ENCODE results near the gene FAM13C.

FAM13C gene

DNA sequence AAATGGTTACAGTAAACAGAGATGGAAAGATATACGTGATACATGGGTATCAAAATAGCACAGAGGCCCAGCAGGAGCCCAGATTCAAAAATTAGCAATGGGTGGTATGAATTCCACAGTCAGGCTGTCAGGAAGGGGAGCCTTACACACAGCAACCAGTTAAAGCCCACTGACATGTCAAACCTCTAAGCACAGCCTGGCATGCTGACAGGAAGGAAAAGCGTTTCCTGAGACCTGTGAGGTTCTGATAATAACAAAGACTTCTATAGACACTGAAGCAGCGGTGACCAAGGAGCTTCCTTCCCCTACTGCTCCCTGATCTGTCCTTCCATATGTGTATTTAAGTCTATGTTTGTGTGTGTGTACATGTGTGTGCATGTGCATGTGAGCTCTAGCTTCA lies 96.0 kb downstream of the FAM13C start:
- no peak overlapping the region for H2BK120ac ChIP-seq (ENCODE audit: low read depth, low read length)
- no CpG with 5 or more reads among the region's 3 CpGs for WGBS, 2 donors (ENCODE audit: extremely low coverage in 2 of 2, insufficient read length in 2 of 2, insufficient replicate concordance in 1 of 2)
- no peak overlapping the region for H3K4me3 ChIP-seq (ENCODE audit: low read length in 2 of 2)
- no peaks in the 10 kb centered on the region for H3K36me3 ChIP-seq (replicated peaks in 1 of 2; ENCODE audit: control insufficient read depth in 2 of 2, insufficient read depth in 2 of 2, low read length in 2 of 2)
- no peaks in the 10 kb centered on the region for H3K9me3 ChIP-seq (replicated peaks in 1 of 2; ENCODE audit: control insufficient read depth in 2 of 2, insufficient read depth in 1 of 2, low read depth in 1 of 2, low read length in 2 of 2)
- no peak overlapping the region for H4K91ac ChIP-seq (ENCODE audit: low read depth, low read length, poor library complexity)
- peaks cover 1 to 2% of the 10 kb centered on the region in 2 donors for H3K4me1 ChIP-seq (ENCODE audit: control insufficient read depth in 2 of 2, insufficient read depth in 1 of 2, low read depth in 1 of 2, low read length in 2 of 2)
- H3K9ac ChIP-seq (ENCODE audit: low read depth, low read length, poor library complexity), result no peak overlapping the region
- H3K27me3 ChIP-seq (ENCODE audit: control insufficient read depth in 3 of 3, insufficient read depth in 3 of 3, low read depth in 1 of 3, low read length in 3 of 3), result no peaks in the 10 kb centered on the region
- no peak overlapping the region for H2AK5ac ChIP-seq (ENCODE audit: low read depth, low read length)
- H4K8ac ChIP-seq (ENCODE audit: low read depth, low read length), result no peak overlapping the region
- no peak overlapping the region for H2BK15ac ChIP-seq (ENCODE audit: low read length)
- no peak overlapping the region for H3K18ac ChIP-seq (ENCODE audit: low read length)
- H2AFZ ChIP-seq (ENCODE audit: low read length), result no peak overlapping the region
- DNase-seq (ENCODE audit: low spot score), result no peak
- H2BK5ac ChIP-seq (ENCODE audit: low read length), result no peak overlapping the region
- H3K23ac ChIP-seq (ENCODE audit: low read depth, low read length, poor library complexity), result no peak overlapping the region
- no peak overlapping the region for H3K4ac ChIP-seq (ENCODE audit: low read length)
- H3K79me1 ChIP-seq (ENCODE audit: low read depth, low read length), result no peaks in the 10 kb centered on the region
- H3K4me2 ChIP-seq (ENCODE audit: insufficient read depth, low read length, poor library complexity, severe bottlenecking), result no peak overlapping the region
- H2BK12ac ChIP-seq (ENCODE audit: low read length), result no peak overlapping the region
- H3K14ac ChIP-seq (ENCODE audit: low read length), result no peak overlapping the region
- no peak overlapping the region for H3K27ac ChIP-seq (replicated peaks; ENCODE audit: low read length)

DNA sequence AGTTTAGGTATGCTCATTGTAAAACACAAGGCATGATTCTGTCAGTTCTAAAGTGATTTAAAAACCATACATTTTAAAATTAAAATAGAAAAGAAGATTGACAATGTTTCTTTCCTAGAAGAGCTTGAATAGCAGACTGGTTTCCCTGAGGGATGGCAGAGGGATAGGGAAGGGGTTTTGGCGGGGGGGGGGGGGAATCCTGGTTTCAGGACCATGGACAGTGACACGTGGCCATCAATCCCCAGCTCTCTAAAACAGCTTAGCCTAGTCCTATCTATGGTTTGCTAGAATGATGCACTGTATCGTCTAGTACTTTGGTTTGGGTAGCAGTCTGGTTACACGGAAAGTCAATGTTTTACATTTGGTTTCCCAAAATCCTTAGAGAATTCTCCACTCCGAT lies 97.2 kb downstream of the FAM13C start:
- no peak overlapping the region for H2AFZ ChIP-seq (ENCODE audit: low read length)
- H3K27me3 ChIP-seq (ENCODE audit: control insufficient read depth in 3 of 3, insufficient read depth in 3 of 3, low read depth in 1 of 3, low read length in 3 of 3), result no peaks in the 10 kb centered on the region
- no peak overlapping the region for H3K4me3 ChIP-seq (ENCODE audit: low read length in 2 of 2)
- no peaks in the 10 kb centered on the region for H3K9me3 ChIP-seq (replicated peaks in 1 of 2; ENCODE audit: control insufficient read depth in 2 of 2, insufficient read depth in 1 of 2, low read depth in 1 of 2, low read length in 2 of 2)
- no peak for DNase-seq (ENCODE audit: low spot score)
- H3K9ac ChIP-seq (ENCODE audit: low read depth, low read length, poor library complexity), result no peak overlapping the region
- no peak overlapping the region for H2BK120ac ChIP-seq (ENCODE audit: low read depth, low read length)
- no peaks in the 10 kb centered on the region for H3K79me1 ChIP-seq (ENCODE audit: low read depth, low read length)
- H3K4me1 ChIP-seq (ENCODE audit: control insufficient read depth in 2 of 2, insufficient read depth in 1 of 2, low read depth in 1 of 2, low read length in 2 of 2), result peaks cover 0 to 2% of the 10 kb centered on the region in 2 donors
- no peak overlapping the region for H2BK15ac ChIP-seq (ENCODE audit: low read length)
- no peak overlapping the region for H4K8ac ChIP-seq (ENCODE audit: low read depth, low read length)
- no peak overlapping the region for H3K27ac ChIP-seq (replicated peaks; ENCODE audit: low read length)
- no CpG with 5 or more reads among the region's 5 CpGs for WGBS, 2 donors (ENCODE audit: extremely low coverage in 2 of 2, insufficient read length in 2 of 2, insufficient replicate concordance in 1 of 2)
- H3K4me2 ChIP-seq (ENCODE audit: insufficient read depth, low read length, poor library complexity, severe bottlenecking), result no peak overlapping the region
- H3K14ac ChIP-seq (ENCODE audit: low read length), result no peak overlapping the region
- no peaks in the 10 kb centered on the region for H3K36me3 ChIP-seq (replicated peaks in 1 of 2; ENCODE audit: control insufficient read depth in 2 of 2, insufficient read depth in 2 of 2, low read length in 2 of 2)
- no peak overlapping the region for H2BK12ac ChIP-seq (ENCODE audit: low read length)
- H2AK5ac ChIP-seq (ENCODE audit: low read depth, low read length), result no peak overlapping the region
- no peak overlapping the region for H3K23ac ChIP-seq (ENCODE audit: low read depth, low read length, poor library complexity)
- no peak overlapping the region for H3K4ac ChIP-seq (ENCODE audit: low read length)
- H4K91ac ChIP-seq (ENCODE audit: low read depth, low read length, poor library complexity), result no peak overlapping the region
- no peak overlapping the region for H3K18ac ChIP-seq (ENCODE audit: low read length)
- H2BK5ac ChIP-seq (ENCODE audit: low read length), result no peak overlapping the region

DNA sequence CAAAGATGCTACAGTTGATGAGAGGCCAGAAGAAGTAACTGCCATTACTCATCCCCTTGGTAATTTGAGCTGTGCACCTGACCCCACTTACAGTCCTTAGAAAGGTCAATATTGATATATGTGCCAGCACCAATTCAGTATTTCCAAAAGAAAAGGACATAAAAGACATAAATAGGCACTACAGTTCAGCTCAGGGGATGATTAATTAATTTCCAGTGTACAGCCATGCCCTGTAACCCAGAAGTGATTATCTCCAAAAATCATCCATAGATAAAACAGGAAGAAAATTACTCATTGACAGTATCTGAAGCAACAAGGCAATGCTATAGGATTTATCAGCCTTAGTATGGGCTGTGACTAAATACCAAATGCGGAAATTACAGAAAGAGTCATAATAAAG lies 103.5 kb downstream of the FAM13C start:
- H4K91ac ChIP-seq (ENCODE audit: low read depth, low read length, poor library complexity), result no peak overlapping the region

DNA sequence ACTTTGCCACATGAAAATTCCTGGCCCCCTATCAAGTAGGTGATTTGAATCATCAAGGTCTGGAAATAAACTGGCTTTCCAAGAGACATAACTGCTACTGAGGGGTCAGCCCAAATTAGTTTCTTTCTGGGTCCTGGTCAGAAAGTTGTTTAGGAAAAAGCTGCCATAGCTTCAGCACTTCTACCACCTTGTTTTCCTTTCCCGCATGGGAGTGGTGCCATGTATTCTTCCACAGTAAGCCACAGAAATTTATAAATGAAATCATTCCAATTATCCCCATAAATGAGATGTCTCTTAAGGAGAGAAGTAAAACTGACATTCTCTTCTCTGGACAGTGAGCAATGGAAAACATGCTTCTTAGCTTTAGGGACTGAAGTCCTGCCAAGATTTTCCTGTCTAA lies 105.1 kb downstream of the FAM13C start:
- H3K18ac ChIP-seq (ENCODE audit: low read length), result no peak overlapping the region
- H3K9me3 ChIP-seq (replicated peaks in 1 of 2; ENCODE audit: control insufficient read depth in 2 of 2, insufficient read depth in 1 of 2, low read depth in 1 of 2, low read length in 2 of 2), result no peaks in the 10 kb centered on the region
- no peaks in the 10 kb centered on the region for H3K79me1 ChIP-seq (ENCODE audit: low read depth, low read length)
- no peak overlapping the region for H4K91ac ChIP-seq (ENCODE audit: low read depth, low read length, poor library complexity)
- H2AK5ac ChIP-seq (ENCODE audit: low read depth, low read length), result no peak overlapping the region
- WGBS, 2 donors (ENCODE audit: extremely low coverage in 2 of 2, insufficient read length in 2 of 2, insufficient replicate concordance in 1 of 2), result no CpG with 5 or more reads among the region's 1 CpG
- H2BK120ac ChIP-seq (ENCODE audit: low read depth, low read length), result no peak overlapping the region
- H3K23ac ChIP-seq (ENCODE audit: low read depth, low read length, poor library complexity), result no peak overlapping the region
- H3K14ac ChIP-seq (ENCODE audit: low read length), result no peak overlapping the region
- H3K4ac ChIP-seq (ENCODE audit: low read length), result no peak overlapping the region
- H3K27me3 ChIP-seq (ENCODE audit: control insufficient read depth in 3 of 3, insufficient read depth in 3 of 3, low read depth in 1 of 3, low read length in 3 of 3), result no peaks in the 10 kb centered on the region
- H3K4me2 ChIP-seq (ENCODE audit: insufficient read depth, low read length, poor library complexity, severe bottlenecking), result no peak overlapping the region
- no peak overlapping the region for H2BK15ac ChIP-seq (ENCODE audit: low read length)
- H2BK5ac ChIP-seq (ENCODE audit: low read length), result no peak overlapping the region
- H3K27ac ChIP-seq (replicated peaks; ENCODE audit: low read length), result no peak overlapping the region
- no peak overlapping the region for H3K9ac ChIP-seq (ENCODE audit: low read depth, low read length, poor library complexity)
- H3K36me3 ChIP-seq (replicated peaks in 1 of 2; ENCODE audit: control insufficient read depth in 2 of 2, insufficient read depth in 2 of 2, low read length in 2 of 2), result peaks cover 0 to 5% of the 10 kb centered on the region in 2 donors
- H4K8ac ChIP-seq (ENCODE audit: low read depth, low read length), result no peak overlapping the region
- no peak overlapping the region for H2BK12ac ChIP-seq (ENCODE audit: low read length)
- H3K4me3 ChIP-seq (ENCODE audit: low read length in 2 of 2), result no peak overlapping the region
- no peaks in the 10 kb centered on the region for H3K4me1 ChIP-seq (ENCODE audit: control insufficient read depth in 2 of 2, insufficient read depth in 1 of 2, low read depth in 1 of 2, low read length in 2 of 2)
- no peak overlapping the region for H2AFZ ChIP-seq (ENCODE audit: low read length)
- DNase-seq (ENCODE audit: low spot score), result no peak

More for the DNA sequence above, 103.5 kb downstream of the FAM13C start:
- Histone ChIP-seq H3K36me3 (replicated peaks in 1 of 2; ENCODE audit: control insufficient read depth in 2 of 2, insufficient read depth in 2 of 2, low read length in 2 of 2) (no peaks in the 10 kb centered on the region), H3K14ac (ENCODE audit: low read length) (no peak overlapping the region), H2AFZ (ENCODE audit: low read length) (no peak overlapping the region), H3K9ac (ENCODE audit: low read depth, low read length, poor library complexity) (no peak overlapping the region), H3K4me2 (ENCODE audit: insufficient read depth, low read length, poor library complexity, severe bottlenecking) (no peak overlapping the region), H3K4me1 (ENCODE audit: control insufficient read depth in 2 of 2, insufficient read depth in 1 of 2, low read depth in 1 of 2, low read length in 2 of 2) (no peaks in the 10 kb centered on the region), H3K79me1 (ENCODE audit: low read depth, low read length) (no peaks in the 10 kb centered on the region), H2BK15ac (ENCODE audit: low read length) (no peak overlapping the region), H2BK120ac (ENCODE audit: low read depth, low read length) (no peak overlapping the region), H2AK5ac (ENCODE audit: low read depth, low read length) (no peak overlapping the region), H2BK5ac (ENCODE audit: low read length) (no peak overlapping the region), H3K23ac (ENCODE audit: low read depth, low read length, poor library complexity) (no peak overlapping the region), H3K4ac (ENCODE audit: low read length) (no peak overlapping the region), H3K27ac (replicated peaks; ENCODE audit: low read length) (no peak overlapping the region), H3K9me3 (replicated peaks in 1 of 2; ENCODE audit: control insufficient read depth in 2 of 2, insufficient read depth in 1 of 2, low read depth in 1 of 2, low read length in 2 of 2) (no peaks in the 10 kb centered on the region), H2BK12ac (ENCODE audit: low read length) (no peak overlapping the region), H3K27me3 (ENCODE audit: control insufficient read depth in 3 of 3, insufficient read depth in 3 of 3, low read depth in 1 of 3, low read length in 3 of 3) (no peaks in the 10 kb centered on the region), H4K8ac (ENCODE audit: low read depth, low read length) (no peak overlapping the region), H3K4me3 (ENCODE audit: low read length in 2 of 2) (no peak overlapping the region), H3K18ac (ENCODE audit: low read length) (no peak overlapping the region)
- no CpG with 5 or more reads among the region's 1 CpG for WGBS, 2 donors (ENCODE audit: extremely low coverage in 2 of 2, insufficient read length in 2 of 2, insufficient replicate concordance in 1 of 2)
- DNase-seq (ENCODE audit: low spot score), result no peak

Data from neuronal stem cell (in vitro differentiated cells).